SU-DHL-6 (cell line): Measurements from ENCODE around the gene TMIE.

ENCODE experiments used
- CTCF ChIP-seq: fragments of 200-600 bp; sonication (generic); IDR thresholded peaks from one replicate; pipeline ENCODE4 v1.5.1; 2017; ENCODE audit warnings: antibody characterized with exemption, mild to moderate bottlenecking, low read length, moderate library complexity; ENCODE audit not compliant: insufficient read depth, poor library complexity, severe bottlenecking
- EZH2phosphoT487 ChIP-seq: fragments of 200-600 bp; sonication (generic), shearing (Covaris generic); conservative IDR thresholded peaks from 2 replicates; pipeline ENCODE4 v1.6.1; 2018; ENCODE audit warnings: mild to moderate bottlenecking, antibody characterized with exemption, low read length, moderate library complexity, mixed read lengths

- no peak for TF ChIP-seq CTCF
- TF ChIP-seq EZH2phosphoT487, result no peak
These were observed 22.9 kb upstream of the TMIE start for GRCh38 chr3:46678280-46678679.
